AML-193 (cell line): Measurements from ENCODE around the gene SREBF1.

Experiments used
- DNase-seq, 2 experiments: peaks; one replicate each; lab custom pipeline; 2025; lab: John Stamatoyannopoulos, UW

The SREBF1 gene

GRCh38 chr17:17840751-17841591, 4.2 kb upstream of the SREBF1 start:
- DNase-seq, result no peak

GRCh38 chr17:17839791-17840707, 3.3 kb upstream of the SREBF1 start:
- DNase-seq, result peak; percentile 48 to 50

DNA sequence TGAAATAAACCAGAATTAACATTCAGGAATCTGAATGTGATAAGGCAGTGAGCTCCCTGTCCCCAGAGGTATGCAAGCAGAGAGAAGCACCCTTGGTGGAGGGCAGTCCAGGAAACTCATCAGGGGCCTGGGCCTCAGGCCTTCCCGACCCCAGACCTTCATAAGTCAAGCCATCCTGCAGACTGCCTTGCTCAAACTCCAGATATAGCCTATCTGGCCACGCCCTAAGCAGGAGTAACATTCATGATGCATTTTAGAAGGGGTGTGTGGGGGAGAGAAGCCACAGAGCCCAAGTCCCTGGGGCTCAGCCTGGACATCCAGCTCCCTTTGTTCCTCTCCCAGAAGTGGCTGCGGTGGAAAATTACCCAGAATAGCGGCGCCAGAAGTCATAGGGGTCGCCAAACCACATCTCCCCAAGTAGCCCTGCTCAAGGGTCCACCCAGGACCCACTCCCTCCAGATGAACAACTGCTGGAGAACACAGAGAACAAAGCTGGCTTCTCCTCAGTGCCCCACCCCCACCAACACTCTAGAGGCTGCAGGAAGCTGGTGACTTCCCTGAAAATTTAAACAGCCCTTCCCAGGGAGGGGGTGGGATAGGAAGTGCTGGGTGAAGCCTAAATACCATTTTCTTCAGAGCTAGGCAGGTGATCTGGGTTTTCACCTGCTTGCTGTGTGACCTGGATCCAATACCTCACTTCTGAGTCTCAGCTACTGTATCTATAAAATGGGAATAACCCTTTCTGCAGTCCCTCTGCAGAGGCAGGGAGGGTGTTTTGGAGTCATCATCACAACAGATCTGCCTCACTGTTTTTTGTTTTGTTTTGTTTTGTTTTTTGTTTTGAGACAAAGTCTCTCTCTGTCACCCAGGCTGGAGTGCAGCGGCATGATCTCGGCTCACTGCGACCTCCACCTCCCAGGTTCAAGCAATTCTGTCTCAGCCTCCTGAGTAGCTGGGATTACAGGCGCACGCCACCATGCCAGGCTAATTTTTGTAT, 1.5 kb upstream of the SREBF1 start:
- no peak for DNase-seq

- DNase-seq, result no peak
Observed at GRCh38 chr17:17837380-17837821, 615 bp upstream of the SREBF1 start.

GRCh38 chr17:17836250-17836817, 452 bp downstream of the SREBF1 start:
- DNase-seq, result peak; percentile 56 to 66

GRCh38 chr17:17835415-17836249, 1.2 kb downstream of the SREBF1 start:
- DNase-seq, result no peak

DNA sequence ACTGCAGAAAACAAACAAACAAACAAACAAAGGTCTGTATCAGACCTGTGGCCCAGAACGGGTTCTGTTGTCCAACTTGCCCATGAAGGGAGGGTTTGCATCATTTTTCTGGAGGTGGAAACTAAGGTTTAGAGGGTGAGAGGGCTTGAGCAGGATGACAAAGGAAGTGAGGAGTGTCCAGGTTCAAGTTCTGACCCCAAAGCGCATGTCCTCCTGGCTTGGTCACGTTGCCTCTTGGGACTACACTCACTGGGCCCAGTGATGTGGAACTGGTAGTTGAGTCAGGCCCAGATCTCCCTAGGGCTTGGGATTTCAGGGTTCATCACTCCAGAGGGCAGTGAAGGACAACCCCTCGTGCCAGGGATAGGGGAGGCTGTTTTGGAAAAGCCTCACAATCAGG, 1.8 kb downstream of the SREBF1 start:
- no peak for DNase-seq

DNA sequence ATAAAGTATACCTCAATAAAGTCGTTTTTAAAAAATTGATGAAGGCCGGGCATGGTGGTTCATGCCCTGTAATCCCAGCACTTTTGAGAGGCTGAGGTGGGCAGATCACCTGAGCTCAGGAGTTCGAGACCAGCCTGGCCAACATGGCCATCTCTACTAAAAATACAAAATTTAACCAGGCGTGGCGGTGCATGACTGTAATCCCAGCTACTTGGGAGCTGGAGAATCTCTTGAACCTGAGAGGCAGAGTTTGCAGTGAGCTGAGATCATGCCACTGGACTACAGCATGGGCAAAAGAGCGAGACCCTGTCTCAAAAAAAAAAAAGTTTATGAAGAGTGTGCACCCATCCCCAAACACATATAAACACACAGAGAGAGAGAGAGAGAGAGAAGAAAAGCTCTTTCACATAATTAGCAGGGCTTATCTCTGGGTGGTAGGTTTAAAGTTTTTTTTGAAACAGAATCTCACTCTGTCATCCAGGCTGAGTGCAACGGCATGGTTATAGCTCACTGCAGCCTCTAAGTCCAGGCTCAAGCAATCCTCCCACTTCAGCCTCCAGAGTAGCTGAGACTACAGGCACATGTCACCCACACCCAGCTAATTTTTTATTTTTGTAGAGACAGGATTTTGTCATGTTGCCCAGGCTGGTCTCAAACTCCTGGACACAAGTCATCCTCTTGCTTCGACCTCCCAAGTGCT, 3.0 kb downstream of the SREBF1 start:
- no peak for DNase-seq

DNA sequence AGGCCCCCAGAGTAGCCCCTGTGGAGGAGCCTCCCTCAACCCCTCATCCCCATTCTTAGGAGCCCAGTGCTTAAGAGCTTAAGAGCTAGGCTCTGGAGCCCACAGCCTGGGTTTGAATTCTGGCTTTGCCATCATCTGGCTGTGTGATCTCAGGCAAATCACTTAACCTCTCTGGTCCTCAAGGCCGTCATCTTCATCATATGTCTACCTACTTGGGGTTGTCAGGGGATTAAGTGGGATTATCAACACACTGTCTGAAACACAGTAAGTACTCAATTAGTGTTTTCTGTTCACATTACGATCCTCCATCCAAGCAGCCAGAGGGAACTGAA, 4.8 kb downstream of the SREBF1 start:
- no peak for DNase-seq

DNA sequence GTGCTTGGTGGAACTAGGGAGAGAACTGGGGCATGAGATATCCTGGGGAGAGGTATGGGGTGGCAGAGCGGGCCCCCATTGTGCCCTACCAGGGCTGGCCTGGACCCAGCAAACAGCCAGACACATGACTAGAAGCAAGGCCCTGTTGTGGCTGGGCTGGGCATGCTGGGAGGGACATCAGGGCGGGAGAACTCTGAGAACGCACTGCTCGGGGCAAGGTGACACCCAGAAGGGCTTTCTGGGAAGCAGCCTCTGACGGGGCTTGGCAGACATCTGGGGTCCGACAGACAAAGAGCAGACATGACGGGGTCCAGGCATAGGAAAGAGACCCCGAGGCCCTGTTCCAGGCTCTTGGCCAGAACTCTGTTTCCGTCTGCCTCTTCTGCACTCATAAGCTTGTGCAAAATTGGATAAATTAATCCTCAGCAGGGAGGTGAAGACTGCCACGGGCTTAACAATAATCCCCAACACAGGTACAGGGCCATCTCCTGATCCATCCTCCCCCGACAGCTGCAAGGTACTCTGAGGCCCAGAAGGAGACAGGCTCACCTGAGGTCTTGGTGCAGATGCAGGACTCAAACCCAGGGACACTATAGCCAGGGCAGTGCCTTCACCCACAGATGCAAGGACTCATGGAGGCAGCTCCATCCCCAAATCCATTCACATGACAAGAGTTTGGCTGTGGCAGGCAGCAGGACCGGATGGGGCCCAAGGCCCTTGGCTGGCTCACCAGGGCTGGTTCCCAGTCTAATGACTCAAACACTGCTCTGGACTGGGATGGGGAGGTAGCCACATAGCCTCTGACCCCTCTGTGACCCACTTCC, 5.4 kb downstream of the SREBF1 start:
- no peak for DNase-seq

DNA sequence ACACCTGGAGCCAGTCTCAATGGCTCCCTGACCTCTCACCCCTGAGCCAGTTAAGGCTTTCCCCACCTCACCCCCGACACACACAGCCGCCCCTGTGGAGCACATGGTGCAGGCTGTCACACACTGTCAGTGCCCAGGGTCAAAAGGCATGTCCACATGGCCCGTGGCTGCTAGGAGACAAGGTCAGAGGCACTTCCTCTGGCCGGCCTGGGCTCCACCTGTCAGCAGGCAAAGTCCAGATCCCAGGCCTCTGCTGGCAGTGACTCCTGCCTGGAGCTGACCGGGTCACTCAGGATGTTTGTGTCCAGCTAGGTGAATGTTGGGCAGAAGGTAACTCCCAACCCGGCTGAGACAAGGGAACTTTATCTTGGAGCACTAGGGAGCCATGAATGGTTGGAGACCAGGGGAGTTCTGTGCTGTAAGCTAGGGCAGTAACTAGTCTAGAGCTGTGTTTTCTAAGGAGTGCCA, 6.0 kb downstream of the SREBF1 start:
- DNase-seq, result no peak

- DNase-seq, result no peak
Observed at GRCh38 chr17:17830269-17830567, 6.6 kb downstream of the SREBF1 start.

DNA sequence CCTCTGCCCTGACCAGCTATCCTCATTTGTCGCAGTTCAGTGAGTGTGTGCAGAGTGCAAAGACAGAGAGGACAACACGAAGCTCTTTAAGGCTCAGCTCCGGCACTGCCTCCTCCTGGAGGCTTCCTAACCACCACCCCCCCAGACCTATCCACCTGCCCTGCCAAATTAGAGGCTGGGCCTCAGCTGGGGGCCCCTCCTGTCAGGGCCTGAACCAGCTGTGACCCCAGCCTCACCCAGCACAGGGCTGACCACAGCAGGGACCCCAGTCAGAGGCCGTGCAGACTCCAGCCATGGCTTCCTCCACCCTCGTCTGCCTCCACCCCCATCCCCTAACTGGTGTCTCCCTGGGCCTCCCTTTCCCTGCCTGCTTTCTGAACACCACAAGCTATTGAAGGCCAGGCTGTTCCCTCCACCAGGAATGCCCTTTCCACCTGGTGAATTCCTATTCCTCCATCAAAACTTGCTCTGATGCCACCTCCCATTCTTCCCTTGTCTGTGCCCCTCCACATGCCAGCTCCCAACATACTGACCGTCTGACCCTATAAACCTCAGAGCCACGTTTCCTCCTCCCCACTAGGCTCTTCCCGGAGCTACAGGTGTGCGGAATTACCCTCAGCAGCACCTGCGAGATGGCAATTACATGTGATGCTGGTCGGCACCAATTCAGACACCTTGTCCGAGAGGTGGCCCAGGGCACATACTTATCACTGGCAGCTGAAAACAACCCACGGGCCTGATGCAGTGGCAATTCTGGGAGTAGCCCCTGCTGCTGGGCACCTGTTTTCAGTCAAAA, 8.8 kb downstream of the SREBF1 start:
- no peak for DNase-seq

DNA sequence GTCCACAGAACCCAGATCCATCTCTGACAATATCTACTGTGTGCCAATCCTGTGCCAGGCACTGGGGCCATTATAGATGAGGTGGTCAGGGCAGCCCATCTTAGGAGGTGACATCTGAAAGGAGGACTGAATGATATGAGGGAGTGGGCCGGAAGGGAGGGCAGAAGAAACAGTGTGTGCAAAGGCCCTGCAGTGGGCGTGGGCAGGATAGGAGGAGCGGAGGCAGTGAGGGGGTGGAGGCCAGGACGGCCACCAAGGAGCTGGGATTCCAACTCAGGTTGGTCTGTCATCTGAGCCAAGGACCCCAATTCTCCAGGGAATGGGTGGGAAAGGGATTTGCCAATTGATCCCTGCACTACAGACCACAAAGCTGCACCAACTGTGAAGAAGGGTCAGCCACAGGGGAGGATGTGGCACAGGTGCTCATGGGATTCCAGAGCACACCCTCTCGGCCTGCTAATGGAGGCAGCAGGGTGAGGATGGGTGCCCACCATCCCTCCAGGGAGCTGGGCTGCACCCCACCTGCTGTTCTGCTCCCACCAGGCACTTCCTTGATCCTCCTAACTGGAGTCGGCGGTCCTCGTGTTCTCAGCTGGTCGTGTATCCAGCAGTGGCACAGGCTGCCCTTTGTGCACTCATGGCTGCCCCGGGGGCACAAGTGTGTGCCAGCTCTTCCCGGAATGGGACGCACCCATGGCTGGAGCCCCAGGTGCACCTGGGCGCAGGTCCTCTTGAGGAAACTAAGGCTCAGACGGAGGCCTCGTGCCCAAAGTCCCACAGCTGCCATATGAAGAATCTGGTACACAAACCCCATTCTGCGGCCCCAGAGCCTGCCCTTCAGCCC, 9.6 kb downstream of the SREBF1 start:
- DNase-seq, result no peak

DNA sequence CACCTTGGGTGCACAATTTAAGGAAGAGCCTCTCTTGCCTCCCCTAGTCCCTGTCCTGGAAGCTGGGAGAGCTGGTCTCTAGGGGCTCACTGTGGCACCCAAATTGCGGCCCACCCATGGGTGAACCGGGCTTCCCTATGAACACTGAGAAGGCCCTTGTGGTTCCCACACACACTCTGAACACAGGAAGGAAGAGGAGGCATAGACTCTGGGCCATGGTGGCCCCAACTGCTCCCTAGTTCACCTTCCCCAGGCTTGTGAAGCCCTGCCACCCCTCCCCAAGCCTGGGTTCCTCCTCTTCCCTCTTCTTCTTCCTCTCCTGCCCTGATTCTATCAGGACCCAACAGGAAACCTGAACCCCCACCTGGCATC, 10.5 kb downstream of the SREBF1 start:
- no peak for DNase-seq

DNA sequence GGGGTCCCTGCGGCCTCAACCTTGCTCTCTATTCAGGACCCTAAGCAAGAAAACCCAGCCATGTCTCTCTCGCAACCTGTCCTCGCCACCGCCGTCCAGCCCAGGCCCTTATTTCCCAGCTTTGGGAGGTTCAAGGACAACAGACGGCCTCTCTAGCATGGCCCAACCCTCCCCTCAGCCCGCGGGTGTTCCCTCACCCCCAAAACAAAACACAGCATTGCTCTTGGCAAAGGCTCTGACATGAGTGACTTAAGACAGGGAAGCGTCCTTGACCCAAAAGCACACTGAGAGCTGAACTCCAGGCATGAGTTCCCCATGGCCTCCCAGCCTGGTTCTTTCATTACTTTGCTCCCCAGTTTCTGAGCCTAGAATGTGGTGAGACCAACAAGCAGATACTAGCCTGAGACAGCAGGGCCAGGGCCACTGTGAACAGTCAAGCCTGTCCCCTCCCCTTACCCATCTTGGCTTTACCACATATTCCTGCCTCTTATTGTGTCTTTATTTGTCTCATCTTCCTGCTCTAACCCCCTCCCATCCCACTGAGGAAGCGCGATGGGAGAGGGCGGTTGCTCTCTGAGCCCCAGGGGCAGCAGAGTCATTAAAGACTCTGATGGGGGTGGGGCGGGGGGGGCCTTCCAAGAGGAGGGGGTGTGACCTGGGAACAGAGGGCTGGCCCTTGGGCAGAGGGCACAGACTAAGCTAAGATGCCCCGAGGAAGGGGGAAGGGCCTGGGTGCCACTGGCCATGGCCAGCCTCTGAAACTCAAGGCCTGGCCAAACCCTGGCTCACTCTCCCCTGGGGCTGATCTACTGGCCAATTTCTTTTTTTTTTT, 11.8 kb downstream of the SREBF1 start:
- DNase-seq, result no peak
